ENCODE measurements around the gene TMED5.

- no peak for TF ChIP-seq EZH2 (IDR thresholded peaks at IDR 0.05)
- TF ChIP-seq POLR2AphosphoS5 (IDR thresholded peaks at IDR 0.05; ENCODE audit: borderline replicate concordance, low read depth, low read length): no peak
- no peak for TF ChIP-seq FOXP2 (optimal IDR thresholded peaks at IDR 0.05; ENCODE audit: control extremely low read depth, extremely low read length, insufficient read depth)
Observed at GRCh38 chr1:93159337-93159736, 20.9 kb downstream of the TMED5 start.

All from SK-N-MC (cell line).